ENCODE data around the gene MYH15. TPM values are rescaled to one million over a fixed set of nuclear protein-coding genes. Genes with fewer than 3 reads are reported as not detected.

Gene MYH15
- total RNA-seq, 4 donors from 2014 or later = 0.18 to 0.38 TPM; not detected in 2

- H3K36me3 ChIP-seq = no peaks in the 10 kb centered on the region
- H3K9me3 ChIP-seq = no peaks in the 10 kb centered on the region
- peak overlapping the region in 3 of 4 donors; percentile 6 to 68 (median 28) for H3K27ac ChIP-seq
- peak in 2 of 3 donors; percentile 80 to 84 for DNase-seq
- peaks cover 0 to 19% (median 0%) of the 10 kb centered on the region in 4 donors for H3K4me1 ChIP-seq
- no peak for TF ChIP-seq POLR2A (IDR thresholded peaks at IDR 0.05)
- no peak for TF ChIP-seq CTCF (IDR thresholded peaks at IDR 0.05)
- H3K27me3 ChIP-seq = no peaks in the 10 kb centered on the region
- no peak overlapping the region for H3K4me3 ChIP-seq
Observed at GRCh38 chr3:108408883-108409799, 101.3 kb downstream of the MYH15 start.

- TF ChIP-seq CTCF (IDR thresholded peaks at IDR 0.05) (no peak), POLR2A (IDR thresholded peaks at IDR 0.05) (no peak)
- H3K4me1 ChIP-seq = peaks cover 0 to 27% (median 0%) of the 10 kb centered on the region in 4 donors
- no peaks in the 10 kb centered on the region for H3K9me3 ChIP-seq
- DNase-seq = no peak
- H3K36me3 ChIP-seq = no peaks in the 10 kb centered on the region
- peak overlapping the region in 3 of 4 donors; percentile 6 to 59 (median 27) for H3K27ac ChIP-seq
- H3K4me3 ChIP-seq = no peak overlapping the region
- H3K27me3 ChIP-seq = no peaks in the 10 kb centered on the region
Observed at GRCh38 chr3:108407886-108408285, 102.5 kb downstream of the MYH15 start.

DNA sequence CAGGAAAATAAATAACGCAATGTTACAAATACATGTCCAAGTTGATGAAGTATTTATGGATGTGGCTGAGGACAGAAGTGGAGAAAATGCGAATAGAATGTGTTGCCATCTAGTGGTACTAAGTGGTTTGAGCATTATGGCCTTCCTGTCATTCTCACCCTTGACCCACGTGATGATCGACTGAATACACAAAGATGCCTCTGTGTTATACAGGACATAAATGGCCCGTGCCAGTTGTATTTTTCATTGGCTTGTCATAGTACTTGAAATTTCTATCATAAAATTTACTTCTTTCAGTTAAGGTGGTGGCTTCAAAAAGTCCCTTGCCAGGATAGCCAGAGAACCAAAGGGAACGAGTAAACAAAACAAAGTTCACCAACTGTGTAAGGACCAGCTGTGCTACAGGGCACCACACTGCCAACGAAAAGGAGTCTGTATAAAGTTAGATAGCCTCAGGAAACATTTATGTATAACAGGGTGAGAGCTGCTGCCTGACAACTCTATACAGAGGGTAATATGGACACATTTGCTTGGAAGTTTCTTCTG is 103.7 kb downstream of the MYH15 start:
- Histone ChIP-seq H3K36me3 (no peaks in the 10 kb centered on the region), H3K4me3 (no peak overlapping the region), H3K27me3 (no peaks in the 10 kb centered on the region), H3K4me1 (peaks cover 0 to 27% (median 0%) of the 10 kb centered on the region in 4 donors), H3K27ac (peak overlapping the region; percentile 27 to 59 (median 44)), H3K9me3 (no peaks in the 10 kb centered on the region)
- DNase-seq = peak in 2 of 3 donors; percentile 18 to 62
- peak; percentile 12 to 91 (median 64) for TF ChIP-seq CTCF (IDR thresholded peaks at IDR 0.05)
- TF ChIP-seq POLR2A (IDR thresholded peaks at IDR 0.05) = no peak

- Histone ChIP-seq H3K36me3 (no peaks in the 10 kb centered on the region), H3K4me3 (no peak overlapping the region), H3K4me1 (peaks cover 0 to 27% (median 0%) of the 10 kb centered on the region in 4 donors), H3K27me3 (no peaks in the 10 kb centered on the region), H3K27ac (peak overlapping the region in 1 of 4 donors; percentile 59), H3K9me3 (no peaks in the 10 kb centered on the region)
- TF ChIP-seq POLR2A (IDR thresholded peaks at IDR 0.05) (no peak), CTCF (IDR thresholded peaks at IDR 0.05) (no peak)
- DNase-seq = no peak
Observed at GRCh38 chr3:108406063-108406660, 104.2 kb downstream of the MYH15 start.

DNA sequence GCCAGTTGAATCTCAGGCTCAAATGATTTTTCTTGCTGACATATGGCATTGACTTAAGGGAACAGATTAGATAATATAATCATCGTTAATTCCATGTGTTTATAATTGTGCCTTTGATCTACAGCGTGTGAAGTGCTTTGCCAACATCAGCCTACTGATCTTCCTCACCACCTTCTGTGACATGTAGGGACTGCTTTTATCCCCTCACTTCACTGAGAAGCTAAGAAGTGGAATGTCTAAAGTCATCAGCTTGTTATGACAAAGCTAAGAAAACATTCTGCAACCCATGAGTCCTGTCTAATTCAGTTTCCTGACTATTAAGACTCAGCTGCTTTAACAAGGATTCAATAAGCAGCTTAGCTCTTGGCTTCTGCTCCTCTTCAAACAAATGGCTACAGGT is 106.0 kb downstream of the MYH15 start:
- DNase-seq = no peak
- no peaks in the 10 kb centered on the region for H3K9me3 ChIP-seq
- H3K4me1 ChIP-seq = peaks cover 0 to 27% (median 0%) of the 10 kb centered on the region in 4 donors
- H3K27ac ChIP-seq = no peak overlapping the region
- H3K27me3 ChIP-seq = no peaks in the 10 kb centered on the region
- TF ChIP-seq POLR2A (IDR thresholded peaks at IDR 0.05) = no peak
- no peak for TF ChIP-seq CTCF (IDR thresholded peaks at IDR 0.05)
- H3K4me3 ChIP-seq = no peak overlapping the region
- H3K36me3 ChIP-seq = no peaks in the 10 kb centered on the region

Data from Peyer's patch (tissue), 4 donors.